ENCODE measurements around the gene RABIF. TPM values are rescaled to one million over a fixed set of nuclear protein-coding genes. Genes with fewer than 3 reads are reported as not detected.

The RABIF gene
- total and polyA plus RNA-seq, 2 donors from 2014 or later = 8.7 to 9.4 TPM

DNA sequence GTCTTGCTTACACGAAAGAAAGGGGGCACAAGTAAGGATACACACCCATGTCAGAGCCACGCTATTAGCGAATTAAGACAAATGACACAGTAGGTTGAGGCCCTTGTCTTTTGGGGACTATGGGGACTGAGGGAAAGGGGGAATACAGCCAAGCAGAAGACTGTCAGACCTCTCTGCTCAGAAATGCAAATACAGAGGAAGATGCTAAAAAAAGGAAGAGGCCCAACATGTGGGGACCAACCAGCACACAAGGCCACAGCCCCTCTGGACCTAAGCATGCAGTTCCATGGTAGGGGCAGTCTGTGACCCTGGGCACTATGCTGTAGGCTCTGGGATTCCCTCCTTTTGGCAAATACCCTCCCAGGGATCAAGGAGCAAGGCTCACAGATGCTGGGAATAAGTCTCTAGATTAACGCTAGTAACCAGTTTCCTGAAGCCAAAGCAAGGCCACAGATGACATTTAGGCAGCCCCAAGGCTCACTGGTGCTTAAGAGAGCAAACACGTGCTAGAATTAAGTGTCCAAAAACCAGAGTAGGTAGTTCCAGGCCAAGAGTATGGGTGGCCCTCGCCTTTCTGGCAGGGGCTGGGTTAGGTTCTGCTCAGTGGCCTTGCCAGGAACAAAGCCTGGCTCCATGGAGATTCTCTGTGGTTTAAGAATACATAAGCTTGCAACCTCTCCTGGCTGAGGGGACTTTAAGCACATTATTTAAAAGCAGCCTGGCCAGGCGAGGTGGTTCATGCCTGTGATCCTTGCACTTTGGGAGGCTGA, 38.2 kb downstream of the RABIF start:
- TF ChIP-seq, protein P1, sequence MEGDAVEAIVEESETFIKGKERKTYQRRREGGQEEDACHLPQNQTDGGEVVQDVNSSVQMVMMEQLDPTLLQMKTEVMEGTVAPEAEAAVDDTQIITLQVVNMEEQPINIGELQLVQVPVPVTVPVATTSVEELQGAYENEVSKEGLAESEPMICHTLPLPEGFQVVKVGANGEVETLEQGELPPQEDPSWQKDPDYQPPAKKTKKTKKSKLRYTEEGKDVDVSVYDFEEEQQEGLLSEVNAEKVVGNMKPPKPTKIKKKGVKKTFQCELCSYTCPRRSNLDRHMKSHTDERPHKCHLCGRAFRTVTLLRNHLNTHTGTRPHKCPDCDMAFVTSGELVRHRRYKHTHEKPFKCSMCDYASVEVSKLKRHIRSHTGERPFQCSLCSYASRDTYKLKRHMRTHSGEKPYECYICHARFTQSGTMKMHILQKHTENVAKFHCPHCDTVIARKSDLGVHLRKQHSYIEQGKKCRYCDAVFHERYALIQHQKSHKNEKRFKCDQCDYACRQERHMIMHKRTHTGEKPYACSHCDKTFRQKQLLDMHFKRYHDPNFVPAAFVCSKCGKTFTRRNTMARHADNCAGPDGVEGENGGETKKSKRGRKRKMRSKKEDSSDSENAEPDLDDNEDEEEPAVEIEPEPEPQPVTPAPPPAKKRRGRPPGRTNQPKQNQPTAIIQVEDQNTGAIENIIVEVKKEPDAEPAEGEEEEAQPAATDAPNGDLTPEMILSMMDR (IDR thresholded peaks at IDR 0.05; ENCODE audit: borderline replicate concordance, extremely low read depth, insufficient read depth) = no peak
- Histone ChIP-seq H3K9me3 (ENCODE audit: control insufficient read depth in 2 of 3, insufficient read depth in 1 of 3, low read length in 3 of 3) (no peaks in the 10 kb centered on the region), H3K9ac (ENCODE audit: low read length in 3 of 3) (no peak overlapping the region), H3K36me3 (ENCODE audit: control insufficient read depth in 2 of 3, insufficient read depth in 3 of 3, low read length in 3 of 3) (peaks cover 0 to 4% (median 0%) of the 10 kb centered on the region in 3 donors), H3K4me3 (ENCODE audit: low read length in 3 of 3) (no peak overlapping the region), H3K4me1 (ENCODE audit: control insufficient read depth in 2 of 3, insufficient read depth in 2 of 3, low read depth in 1 of 3, low read length in 3 of 3) (peaks cover 0 to 2% (median 0%) of the 10 kb centered on the region in 3 donors), H3K27ac (ENCODE audit: low read depth in 2 of 2, low read length in 2 of 2) (no peak overlapping the region), H3K27me3 (ENCODE audit: control insufficient read depth, insufficient read depth, low read length) (no peaks in the 10 kb centered on the region)
- DNase-seq (no peak), FAIRE-seq (no peak)
- intact Hi-C loops (cut with DNase I) = no loop called here

DNA sequence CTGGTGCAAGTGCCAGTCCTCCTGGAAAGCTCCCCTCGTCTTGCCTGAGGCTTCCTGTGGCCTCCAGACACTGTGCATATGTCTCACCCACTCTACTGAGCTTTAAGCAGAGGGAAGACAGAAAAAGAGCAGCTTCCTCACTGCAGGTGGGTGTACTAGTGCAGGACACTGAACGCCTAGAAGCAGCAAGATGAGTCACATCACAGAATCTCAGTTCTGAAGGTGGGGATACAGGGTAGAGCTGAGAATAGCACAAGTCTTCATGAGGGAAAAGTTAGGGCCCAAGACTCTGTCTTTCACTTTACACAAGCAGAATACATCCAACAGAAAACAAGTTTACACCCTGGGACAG, 40.8 kb downstream of the RABIF start:
- intact Hi-C loops (cut with DNase I) = no loop called here
- H3K4me3 ChIP-seq (ENCODE audit: low read length in 3 of 3) = no peak overlapping the region

DNA sequence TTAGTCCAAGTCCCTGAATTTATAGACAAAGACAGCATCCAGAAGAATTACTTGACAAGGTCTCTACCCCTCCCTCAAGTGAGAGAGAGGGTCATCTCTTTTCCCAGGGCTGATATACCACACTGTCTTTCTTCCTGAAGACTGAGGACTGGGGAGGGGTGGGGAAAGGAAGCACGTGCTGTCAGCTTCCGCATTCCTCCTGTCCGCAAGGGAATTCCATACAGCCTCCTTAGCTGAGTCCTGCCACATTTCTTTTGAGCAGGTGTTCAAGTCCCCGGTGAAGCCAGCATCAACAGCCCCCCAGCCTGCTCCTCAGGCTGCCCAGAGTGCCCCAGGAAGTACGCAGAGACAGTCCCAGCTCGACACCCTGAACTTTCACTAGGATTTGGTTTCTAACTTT, 44.0 kb downstream of the RABIF start:
- no peaks in the 10 kb centered on the region for H3K4me1 ChIP-seq (ENCODE audit: control insufficient read depth in 2 of 3, insufficient read depth in 2 of 3, low read depth in 1 of 3, low read length in 3 of 3)
- H3K36me3 ChIP-seq (ENCODE audit: control insufficient read depth in 2 of 3, insufficient read depth in 3 of 3, low read length in 3 of 3) = no peaks in the 10 kb centered on the region
- FAIRE-seq = no peak
- intact Hi-C loops (cut with DNase I) = no loop called here
- H3K4me3 ChIP-seq (ENCODE audit: low read length in 3 of 3) = no peak overlapping the region
- H3K9me3 ChIP-seq (ENCODE audit: control insufficient read depth in 2 of 3, insufficient read depth in 1 of 3, low read length in 3 of 3) = no peaks in the 10 kb centered on the region
- no peak for DNase-seq
- no peak overlapping the region for H3K9ac ChIP-seq (ENCODE audit: low read length in 3 of 3)
- H3K27me3 ChIP-seq (ENCODE audit: control insufficient read depth, insufficient read depth, low read length) = no peaks in the 10 kb centered on the region
- H3K27ac ChIP-seq (ENCODE audit: low read depth in 2 of 2, low read length in 2 of 2) = no peak overlapping the region
- TF ChIP-seq, protein P1 (IDR thresholded peaks at IDR 0.05; ENCODE audit: borderline replicate concordance, extremely low read depth, insufficient read depth) = no peak

More for the DNA sequence above, 40.8 kb downstream of the RABIF start:
- no peaks in the 10 kb centered on the region for H3K9me3 ChIP-seq (ENCODE audit: control insufficient read depth in 2 of 3, insufficient read depth in 1 of 3, low read length in 3 of 3)
- no peak overlapping the region for H3K9ac ChIP-seq (ENCODE audit: low read length in 3 of 3)
- H3K27me3 ChIP-seq (ENCODE audit: control insufficient read depth, insufficient read depth, low read length) = no peaks in the 10 kb centered on the region
- TF ChIP-seq, protein P1 (IDR thresholded peaks at IDR 0.05; ENCODE audit: borderline replicate concordance, extremely low read depth, insufficient read depth) = no peak
- H3K27ac ChIP-seq (ENCODE audit: low read depth in 2 of 2, low read length in 2 of 2) = no peak overlapping the region
- H3K4me1 ChIP-seq (ENCODE audit: control insufficient read depth in 2 of 3, insufficient read depth in 2 of 3, low read depth in 1 of 3, low read length in 3 of 3) = peaks cover 0 to 2% (median 0%) of the 10 kb centered on the region in 3 donors
- FAIRE-seq (no peak), DNase-seq (no peak)
- no peaks in the 10 kb centered on the region for H3K36me3 ChIP-seq (ENCODE audit: control insufficient read depth in 2 of 3, insufficient read depth in 3 of 3, low read length in 3 of 3)
